Measurements from ENCODE around the gene CD34.

The CD34 gene

GRCh38 chr1:207853372-207853757 lies 57.6 kb downstream of the CD34 start:
- DNase-seq (ENCODE audit: low spot score), result no peak

- DNase-seq (ENCODE audit: low spot score), result no peak
Observed at GRCh38 chr1:207852576-207853371, 58.2 kb downstream of the CD34 start.

GRCh38 chr1:207851696-207852095 lies 59.2 kb downstream of the CD34 start:
- DNase-seq (ENCODE audit: low spot score), result no peak

GRCh38 chr1:207850621-207851407 lies 60.1 kb downstream of the CD34 start:
- no peak for DNase-seq (ENCODE audit: low spot score)

GRCh38 chr1:207849646-207850045 lies 61.3 kb downstream of the CD34 start:
- DNase-seq (ENCODE audit: low spot score), result no peak

GRCh38 chr1:207849016-207849415 lies 61.9 kb downstream of the CD34 start:
- no peak for DNase-seq (ENCODE audit: low spot score)

GRCh38 chr1:207848234-207848633 lies 62.7 kb downstream of the CD34 start:
- DNase-seq (ENCODE audit: low spot score), result no peak

- no peak for DNase-seq (ENCODE audit: low spot score)
Observed at GRCh38 chr1:207847116-207847515, 63.8 kb downstream of the CD34 start.

- no peak for DNase-seq (ENCODE audit: low spot score)
Observed at GRCh38 chr1:207845109-207845508, 65.8 kb downstream of the CD34 start.

- no peak for DNase-seq (ENCODE audit: low spot score)
Observed at GRCh38 chr1:207844371-207844770, 66.6 kb downstream of the CD34 start.

GRCh38 chr1:207842506-207842905 lies 68.4 kb downstream of the CD34 start:
- no peak for DNase-seq (ENCODE audit: low spot score)

- no peak for DNase-seq (ENCODE audit: low spot score)
Observed at GRCh38 chr1:207841901-207842300, 69.0 kb downstream of the CD34 start.

- no peak for DNase-seq (ENCODE audit: low spot score)
Observed at GRCh38 chr1:207841293-207841692, 69.6 kb downstream of the CD34 start.

GRCh38 chr1:207840380-207840779 lies 70.5 kb downstream of the CD34 start:
- DNase-seq (ENCODE audit: low spot score), result no peak

GRCh38 chr1:207839083-207839413 lies 71.9 kb downstream of the CD34 start:
- no peak for DNase-seq (ENCODE audit: low spot score)

- DNase-seq (ENCODE audit: low spot score), result no peak
Observed at GRCh38 chr1:207838156-207839082, 72.5 kb downstream of the CD34 start.

- no peak for DNase-seq (ENCODE audit: low spot score)
Observed at GRCh38 chr1:207837673-207838072, 73.3 kb downstream of the CD34 start.

GRCh38 chr1:207836591-207837347 lies 74.2 kb downstream of the CD34 start:
- DNase-seq (ENCODE audit: low spot score), result no peak

GRCh38 chr1:207835958-207836357 lies 75.0 kb downstream of the CD34 start:
- no peak for DNase-seq (ENCODE audit: low spot score)

- DNase-seq (ENCODE audit: low spot score), result no peak
Observed at GRCh38 chr1:207833956-207834660, 76.8 kb downstream of the CD34 start.

GRCh38 chr1:207833381-207833780 lies 77.5 kb downstream of the CD34 start:
- DNase-seq (ENCODE audit: low spot score), result no peak

Measured in cerebellar cortex (tissue), 1 donor.